Upper lobe of left lung (tissue), 6 donors: ENCODE results near the gene TTLL5. TPM values are rescaled to one million over a fixed set of nuclear protein-coding genes. Genes with fewer than 3 reads are reported as not detected.
A peak's percentile ranks its signal among the peaks of the same experiment; 100 is the strongest.

ENCODE experiments used
- ATAC-seq, 2 donors: fragments of 200-7000 bp; cut with Tn5 transposase; one replicate each; pipeline ENCODE4 v1.9.1; 2022; ENCODE audit warnings: mild to moderate bottlenecking in 2 of 2, moderate library complexity in 2 of 2; ENCODE audit not compliant: low FRiP score in 2 of 2
- DNase-seq, 2 donors: peaks; one replicate each; pipeline ENCODE4 v3.0.0-alpha.2; 2019 to 2020
- H3K27ac ChIP-seq, 4 donors: fragments of 200-600 bp; sonication (generic); one replicate each; pipeline ENCODE4 v1.5.1; 2016 to 2019
- H3K27me3 ChIP-seq, 4 donors: fragments of 200-600 bp; sonication (generic); one replicate each; pipeline ENCODE4 v1.5.1; 2017 to 2019
- H3K36me3 ChIP-seq, 4 donors: fragments of 200-600 bp; sonication (generic); one replicate each; pipeline ENCODE4 v1.5.1; 2016 to 2019
- H3K4me1 ChIP-seq, 4 donors: fragments of 200-600 bp; sonication (generic); one replicate each; pipeline ENCODE4 v1.5.1; 2018 to 2019
- H3K4me3 ChIP-seq, 4 donors: fragments of 200-600 bp; sonication (generic); one replicate each; pipeline ENCODE4 v1.5.1; 2017 to 2019; ENCODE audit warnings: mild to moderate bottlenecking in 2 of 4, moderate library complexity in 1 of 4
- H3K9me3 ChIP-seq, 4 donors: fragments of 200-600 bp; sonication (generic); one replicate each; pipeline ENCODE4 v1.5.1; 2018 to 2019
- EP300 ChIP-seq, 4 donors: sonication (generic); formaldehyde crosslinking; IDR thresholded peaks; one replicate each; pipeline ENCODE4 v1.5.1; 2017; ENCODE audit warnings: antibody characterized with exemption in 4 of 4, control low read depth in 2 of 4
- POLR2A ChIP-seq, 4 donors: fragments of 450-650 bp; IDR thresholded peaks; one replicate each; pipeline ENCODE4 v1.5.1; 2016 to 2017; ENCODE audit warnings: antibody characterized with exemption in 4 of 4, mild to moderate bottlenecking in 2 of 4
- POLR2AphosphoS5 ChIP-seq, 2 donors: sonication (generic); formaldehyde crosslinking; IDR thresholded peaks; one replicate each; pipeline ENCODE4 v1.5.1; 2017; ENCODE audit warnings: antibody characterized with exemption in 2 of 2
- WGBS, 2 donors: methylation state at CpG; one replicate each; pipeline ENCODE4 v1.1.5; 2017 to 2018; 5-methylcytosine and 5-hydroxymethylcytosine counted together
- total RNA-seq, 6 donors: library from RNA; depleted of rRNA in 4 of 6; stranded (reverse); fragments of >200 nt in 4 of 6; gene quantifications; one replicate each; pipeline versions ENCODE4 v1.1.0 to v1.2.1, GENCODE V29; 2016 to 2021
- TF ChIP-seq, protein P1 (sequence below), 6 experiments: fragments of 450-650 bp in 4 of 6; fragments of 200-600 bp in 2 of 6; sonication (generic) in 2 of 6; IDR thresholded peaks; one replicate each; pipeline ENCODE4 v1.5.1; 2016 to 2019; ENCODE audit warnings: antibody characterized with exemption in 6 of 6
- donor health status: DM: no; HTN: no; CAD: no; lungs with moderate emphysema.
- donor health status: DM: no; HTN: yes; CAD: no; lungs with severe emphysema.

Gene TTLL5
- total RNA-seq, 6 donors from 2014 or later, result 24.5 to 85.9 (median 33.5) TPM

DNA sequence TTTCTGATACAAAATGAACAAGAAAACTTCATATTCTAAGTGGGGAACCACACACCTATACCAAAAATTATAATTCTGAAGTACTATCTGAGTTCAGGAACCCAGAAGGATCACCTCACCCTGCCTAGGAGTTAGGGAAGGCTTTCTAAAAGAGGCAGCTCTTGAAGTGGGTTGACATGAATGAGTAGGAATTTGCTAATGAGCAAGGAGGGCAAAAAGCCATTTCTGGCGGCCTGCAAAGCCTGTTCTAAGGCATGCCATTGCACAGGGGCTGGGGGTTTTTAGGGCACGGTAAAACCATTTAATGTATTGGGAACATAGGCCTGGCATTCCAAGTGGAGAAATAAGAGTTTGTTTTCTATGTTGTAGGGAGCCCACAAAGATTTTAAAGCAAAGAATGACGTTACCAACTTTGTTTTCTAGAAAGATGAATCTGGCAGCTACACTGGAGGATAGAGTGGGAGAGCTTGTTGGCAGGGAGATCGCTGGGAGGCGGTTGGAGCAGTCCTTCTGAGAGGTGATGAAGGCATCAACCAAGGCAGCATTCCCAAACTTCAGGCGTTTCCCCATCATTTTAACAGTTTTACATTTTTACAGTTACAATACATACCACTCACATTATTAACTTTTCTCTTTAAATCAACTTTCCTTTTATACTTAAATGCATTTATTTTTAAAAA lies 338.6 kb downstream of the TTLL5 start:
- TF ChIP-seq POLR2A (IDR thresholded peaks at IDR 0.05), result no peak
- TF ChIP-seq POLR2AphosphoS5 (IDR thresholded peaks at IDR 0.05), result no peak
- TF ChIP-seq, protein P1, sequence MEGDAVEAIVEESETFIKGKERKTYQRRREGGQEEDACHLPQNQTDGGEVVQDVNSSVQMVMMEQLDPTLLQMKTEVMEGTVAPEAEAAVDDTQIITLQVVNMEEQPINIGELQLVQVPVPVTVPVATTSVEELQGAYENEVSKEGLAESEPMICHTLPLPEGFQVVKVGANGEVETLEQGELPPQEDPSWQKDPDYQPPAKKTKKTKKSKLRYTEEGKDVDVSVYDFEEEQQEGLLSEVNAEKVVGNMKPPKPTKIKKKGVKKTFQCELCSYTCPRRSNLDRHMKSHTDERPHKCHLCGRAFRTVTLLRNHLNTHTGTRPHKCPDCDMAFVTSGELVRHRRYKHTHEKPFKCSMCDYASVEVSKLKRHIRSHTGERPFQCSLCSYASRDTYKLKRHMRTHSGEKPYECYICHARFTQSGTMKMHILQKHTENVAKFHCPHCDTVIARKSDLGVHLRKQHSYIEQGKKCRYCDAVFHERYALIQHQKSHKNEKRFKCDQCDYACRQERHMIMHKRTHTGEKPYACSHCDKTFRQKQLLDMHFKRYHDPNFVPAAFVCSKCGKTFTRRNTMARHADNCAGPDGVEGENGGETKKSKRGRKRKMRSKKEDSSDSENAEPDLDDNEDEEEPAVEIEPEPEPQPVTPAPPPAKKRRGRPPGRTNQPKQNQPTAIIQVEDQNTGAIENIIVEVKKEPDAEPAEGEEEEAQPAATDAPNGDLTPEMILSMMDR (IDR thresholded peaks at IDR 0.05), result no peak
- TF ChIP-seq EP300 (IDR thresholded peaks at IDR 0.05), result no peak
- no peaks in the 10 kb centered on the region for H3K4me1 ChIP-seq
- H3K9me3 ChIP-seq, result peaks cover 0 to 3% (median under 1%) of the 10 kb centered on the region in 4 donors
- H3K4me3 ChIP-seq, result no peak overlapping the region
- no peak overlapping the region for H3K27ac ChIP-seq
- WGBS, 2 donors, result 83 to 88% methylated on average over 6 of the region's 6 CpGs
- ATAC-seq (peak in 1 of 2 donors; percentile 44), DNase-seq (no peak)
- H3K27me3 ChIP-seq, result no peaks in the 10 kb centered on the region
- peaks cover 0 to 41% (median 15%) of the 10 kb centered on the region in 4 donors for H3K36me3 ChIP-seq

DNA sequence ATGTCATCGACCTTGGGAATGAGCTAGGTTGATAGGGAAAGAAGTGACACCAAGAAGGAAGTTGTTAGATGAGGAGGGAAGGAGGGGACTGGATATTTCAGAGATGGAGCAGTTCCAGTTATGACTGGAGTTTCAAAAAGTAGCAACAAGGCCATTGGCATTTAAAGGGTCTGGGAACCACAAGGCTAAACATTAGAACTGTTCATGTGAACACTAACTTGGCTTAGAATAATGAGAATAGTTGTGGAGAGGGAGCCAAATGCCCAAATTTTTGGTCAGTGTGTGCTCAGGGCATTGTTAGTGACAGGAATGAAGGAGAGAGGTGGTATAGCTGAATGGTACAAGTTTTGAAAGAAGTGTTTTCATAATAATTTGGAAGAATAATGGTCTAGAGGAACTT lies 341.3 kb downstream of the TTLL5 start:
- Histone ChIP-seq H3K27ac (no peak overlapping the region), H3K36me3 (peaks cover 0 to 57% (median 24%) of the 10 kb centered on the region in 4 donors), H3K9me3 (peaks cover 0 to 8% (median 5%) of the 10 kb centered on the region in 4 donors), H3K4me3 (no peak overlapping the region), H3K27me3 (no peaks in the 10 kb centered on the region), H3K4me1 (no peaks in the 10 kb centered on the region)
- no peak for TF ChIP-seq EP300 (IDR thresholded peaks at IDR 0.05)
- no peak for TF ChIP-seq POLR2AphosphoS5 (IDR thresholded peaks at IDR 0.05)
- TF ChIP-seq, protein P1 (IDR thresholded peaks at IDR 0.05), result no peak
- TF ChIP-seq POLR2A (IDR thresholded peaks at IDR 0.05), result no peak
- 88 to 97% methylated on average over 1 of the region's 1 CpG for WGBS, 2 donors
- no peak for DNase-seq
- no peak for ATAC-seq

Other genes starting within 250 kb of the TTLL5 start
- gene JDP2, start 233.2 kb upstream of the TTLL5 start, total RNA-seq, result 100 to 1,000 TPM in 3 of 6 donors, 10 to 100 TPM in 3; 60.5 to 150 (median 110) TPM
- gene BATF, start 138.8 kb upstream of the TTLL5 start, total RNA-seq, result 10 to 100 TPM in 5 of 6 donors, 1 to 10 TPM in 1; 5.4 to 25.1 (median 10.8) TPM
- 10 to 100 TPM; 19.4 to 41.3 (median 31.8) TPM for gene FLVCR2, start 82.6 kb upstream of the TTLL5 start, total RNA-seq
- 10 to 100 TPM in 5 of 6 donors, 1 to 10 TPM in 1; 6.3 to 36.0 (median 17.3) TPM for gene ERG28, start 370 bp upstream of the TTLL5 start, total RNA-seq